K562 (cell line): ENCODE results near the gene SIGMAR1. TPM values are rescaled to one million over a fixed set of nuclear protein-coding genes. Genes with fewer than 3 reads are reported as not detected.

Experiments
- ATAC-seq: fragments of 200-7000 bp; cut with Tn5 transposase; 3 replicates; pipeline ENCODE4 v1.9.1; 2020; ENCODE audit warnings: moderate library complexity
- BruUV-seq: library from RNA; stranded (reverse); fragments of 400-500 nt; replicated peaks from 2 replicates; lab custom pipeline; 2021; lab: Mats Ljungman, UMichigan
- CTCF ChIA-PET: fragments of 300-600 bp; formaldehyde crosslinking; extraction: SDS; loops from one replicate; lab custom pipeline; 2021; ENCODE audit warnings: low intra/inter-chr PET ratio; lab: Yijun Ruan, JAX
- POLR2A ChIA-PET: fragments of 300-600, 350-650 bp; sonication (Branson Sonifier 250); formaldehyde crosslinking; extraction: SDS; loops from one replicate; lab custom pipeline; 2021; ENCODE audit warnings: antibody characterized with exemption, inconsistent platforms; lab: Yijun Ruan, JAX
- DNase-seq, 4 experiments: peaks; one replicate each; pipeline versions ENCODE4 v3.0.0 to v3.0.0-alpha.2; 2011 to 2018; ENCODE audit warnings: low spot score in 3 of 4, mixed read lengths in 3 of 4; ENCODE audit errors: extremely low read depth in 1 of 4
- FAIRE-seq: peaks from 2 replicates; lab custom pipeline; 2011; peaks lifted over from hg19 to GRCh38; lab: Jason Lieb, UNC
- H2AFZ ChIP-seq: 2 replicates; pipeline ENCODE4 v1.6.0; 2011; ENCODE audit warnings: low read depth, low read length, control low read depth, inconsistent platforms
- H3K27ac ChIP-seq: fragments of 200-600 bp; 3 replicates; pipeline ENCODE4 v1.8.0; 2011; ENCODE audit warnings: low read depth, mild to moderate bottlenecking, control low read depth, inconsistent platforms, low read length, moderate library complexity, mixed read lengths; ENCODE audit errors: extremely low read depth
- H3K27me3 ChIP-seq, 2 experiments: fragments of 300-600 bp in 1 of 2; 2 replicates in 1 of 2; 3 replicates in 1 of 2; pipeline versions ENCODE4 v1.6.0 to v1.8.0; 2011; ENCODE audit warnings: inconsistent platforms in 2 of 2, low read length in 2 of 2, mild to moderate bottlenecking in 1 of 2, mixed read lengths in 1 of 2, moderate library complexity in 1 of 2; ENCODE audit not compliant: control insufficient read depth in 2 of 2, insufficient read depth in 2 of 2
- H3K36me3 ChIP-seq: fragments of 300-600 bp; 3 replicates; pipeline ENCODE4 v1.8.0; 2011; ENCODE audit warnings: mild to moderate bottlenecking, low read length, inconsistent platforms; ENCODE audit not compliant: control insufficient read depth, insufficient read depth
- H3K4me1 ChIP-seq, 2 experiments: fragments of 200-600 bp in 1 of 2; replicated peaks in 1 of 2; 2 replicates in 1 of 2; 3 replicates in 1 of 2; pipeline versions ENCODE4 v1.5.1 to v1.8.0; 2011; ENCODE audit warnings: inconsistent platforms in 2 of 2, low read length in 2 of 2, mild to moderate bottlenecking in 1 of 2, mixed read lengths in 1 of 2, moderate library complexity in 1 of 2; ENCODE audit not compliant: control insufficient read depth in 2 of 2, insufficient read depth in 2 of 2
- H3K4me2 ChIP-seq: 2 replicates; pipeline ENCODE4 v1.6.1; 2011; ENCODE audit warnings: low read length, control low read depth, inconsistent platforms, mixed read lengths; ENCODE audit not compliant: insufficient read depth
- H3K4me3 ChIP-seq: fragments of 200-600 bp; sonication (generic), shearing (Covaris generic); 2 replicates; pipeline ENCODE4 v1.5.1; 2016; ENCODE audit warnings: control low read depth, inconsistent platforms
- H3K79me2 ChIP-seq: fragments of 200-600 bp; 3 replicates; pipeline ENCODE4 v1.8.0; 2011; ENCODE audit warnings: low read length, inconsistent platforms; ENCODE audit not compliant: control insufficient read depth, insufficient read depth
- H3K9ac ChIP-seq, 2 experiments: 2 replicates each; pipeline versions ENCODE4 v1.6.0 to v1.6.1; 2011; ENCODE audit warnings: low read depth in 2 of 2, low read length in 2 of 2, control low read depth in 1 of 2, inconsistent platforms in 1 of 2, mild to moderate bottlenecking in 1 of 2, mixed read lengths in 1 of 2; ENCODE audit not compliant: insufficient read depth in 1 of 2
- H3K9me1 ChIP-seq: one replicate; pipeline ENCODE4 v1.6.0; 2011; ENCODE audit warnings: inconsistent platforms, mild to moderate bottlenecking, low read length, moderate library complexity; ENCODE audit not compliant: control insufficient read depth, insufficient read depth
- H3K9me3 ChIP-seq: replicated peaks from 2 replicates; pipeline ENCODE4 v1.5.1; 2011; ENCODE audit warnings: low read depth, low read length, inconsistent platforms; ENCODE audit not compliant: control insufficient read depth, insufficient read depth
- H4K20me1 ChIP-seq: replicated peaks from 2 replicates; pipeline ENCODE4 v1.6.1; 2011; ENCODE audit warnings: low read length, inconsistent platforms, mixed read lengths; ENCODE audit not compliant: control insufficient read depth, insufficient read depth
- BDP1 ChIP-seq: IDR thresholded peaks from 3 replicates; pipeline ENCODE4 v1.6.1; 2011; ENCODE audit not compliant: insufficient read length, insufficient read depth
- CTCF ChIP-seq, 3 experiments: IDR thresholded peaks in 2 of 3; conservative IDR thresholded peaks in 1 of 3; 2 replicates each; pipeline ENCODE4 v1.5.1; 2011 to 2012; ENCODE audit warnings: low read length in 3 of 3, mild to moderate bottlenecking in 3 of 3, control low read depth in 2 of 3, improper control_type of control experiment in 1 of 3, inconsistent platforms in 1 of 3, low read depth in 1 of 3, mixed read lengths in 1 of 3, moderate library complexity in 1 of 3; ENCODE audit not compliant: insufficient read depth in 2 of 3
- RFX1 ChIP-seq: fragments of 450-650 bp; IDR thresholded peaks from 2 replicates; pipeline ENCODE4 v1.6.1; 2016; ENCODE audit warnings: mild to moderate bottlenecking, moderate library complexity
- WGBS: fragments of 100-300 bp; shearing (Covaris generic); methylation state at CpG from one replicate; pipeline ENCODE4 v1.1.6; 2016; ENCODE audit warnings: low coverage, mixed read lengths; ENCODE audit not compliant: insufficient coverage; ENCODE audit errors: missing lambda C conversion rate; 5-methylcytosine and 5-hydroxymethylcytosine counted together
- in situ Hi-C: fragments of 300-500 bp; cut with MboI; formaldehyde crosslinking; loops from 4 replicates; pipeline ENCODE4 v1.15.0; 2018; ENCODE audit warnings: inconsistent platforms, mixed read lengths
- intact Hi-C: fragments of 100-400 bp; cut with micrococcal nuclease; formaldehyde crosslinking; loops from 2 replicates; pipeline ENCODE4 v1.14.2; 2022
- polyA plus RNA-seq, 8 experiments: library from polyadenylated mRNA; depleted of rRNA in 4 of 8; stranded (reverse) in 5 of 8; unstranded in 3 of 8; fragments of >200 nt; fragmentation: Nextera tagmentation in 2 of 8; fragmentation: Illumina TruSeq in 1 of 8; extraction: Ambion mirVana in 2 of 8; extraction: Trizol in 1 of 8; gene quantifications; 2 replicates each; pipeline versions ENCODE4 v1.2.1 to v1.2.3, GENCODE V29; 2011 to 2014; ENCODE audit warnings: inconsistent platforms in 1 of 8, missing spikeins in 1 of 8
- total RNA-seq, 7 experiments: library from RNA; depleted of rRNA in 6 of 7; stranded (reverse); fragments of >200 nt in 6 of 7; fragmentation: Illumina TruSeq in 2 of 7; extraction: Trizol in 2 of 7; gene quantifications; 2 replicates each; pipeline versions ENCODE4 v1.2.1 to v1.2.3, GENCODE V29; 2011 to 2021; ENCODE audit warnings: low replicate concordance in 1 of 7

The SIGMAR1 gene
- total and polyA plus RNA-seq, 9 of the 15 experiments (the other 6 are each of a cell fraction or from before 2014, with no cell fraction given), result 6.9 to 80.0 (median 35.2) TPM

GRCh38 chr9:34603610-34604231 lies 33.9 kb downstream of the SIGMAR1 start (continued):
- TF ChIP-seq CTCF (IDR thresholded peaks at IDR 0.05 in 2 of 3, conservative IDR thresholded peaks at IDR 0.05 in 1 of 3; ENCODE audit: insufficient read depth in 2 of 3, low read depth in 1 of 3, low read length in 3 of 3), result peak; percentile 75 to 86 (median 84)

GRCh38 chr9:34601937-34602573 lies 35.5 kb downstream of the SIGMAR1 start:
- no TSS peak for BruUV-seq
- no peaks in the 10 kb centered on the region for H3K9me3 ChIP-seq
- intact Hi-C loops (no loop called here), in situ Hi-C loops (loop anchor here (10.0 kb wide), 1 partner anchor 197 kb away; no protein-coding TSS in a partner anchor)
- H3K4me2 ChIP-seq, result no peak overlapping the region
- ChIA-PET POLR2A (interaction anchor here (0.8 kb wide), 1 partner anchor 10 kb away, joined by 4 read pairs; the partner anchor contains the start of gene RPP25L), CTCF (interaction anchor here (1.0 kb wide), 1 partner anchor 53 kb away, joined by 3 read pairs; no protein-coding TSS in a partner anchor)
- ATAC-seq, result no peak
- H3K27ac ChIP-seq, result no peak overlapping the region
- peaks cover 0 to 7% of the 10 kb centered on the region in 2 experiments; a peak in 2 of 5 replicates for H3K4me1 ChIP-seq
- no peak for DNase-seq
- no peak overlapping the region for H3K9ac ChIP-seq
- FAIRE-seq, result no peak
- no peaks in the 10 kb centered on the region for H3K9me1 ChIP-seq
- WGBS, result 0% methylated on average over 5 of the region's 6 CpGs
- H2AFZ ChIP-seq, result no peak overlapping the region
- TF ChIP-seq RFX1 (peak; percentile 85), BDP1 (no peak)
- H4K20me1 ChIP-seq, result peaks cover 10% of the 10 kb centered on the region; the same call in 1 of the 2 replicates
- H3K4me3 ChIP-seq, result no peak overlapping the region
- H3K27me3 ChIP-seq, result no peaks in the 10 kb centered on the region
- no peaks in the 10 kb centered on the region for H3K79me2 ChIP-seq
- H3K36me3 ChIP-seq, result no peaks in the 10 kb centered on the region
